A172 (cell line): Measurements from ENCODE around the gene RAB38. TPM values are rescaled to one million over a fixed set of nuclear protein-coding genes. Genes with fewer than 3 reads are reported as not detected.

Experiments used
- DNase-seq: peaks from one replicate; pipeline ENCODE4 v3.0.0-alpha.2; 2015; ENCODE audit warnings: low spot score
- total RNA-seq: library from RNA; depleted of rRNA; stranded (reverse); fragments of >200 nt; shearing (Covaris generic); gene quantifications from 2 replicates; pipeline ENCODE4 v1.2.3, GENCODE V29; 2014; rRNA removed

Gene RAB38
- not detected in 2 replicates for total RNA-seq

GRCh38 chr11:88174709-88175568 is at the start of gene RAB38:
Gene RAB38, minus strand, starts transcription at chr11:88175443. Its CDS starts 59 bp downstream, at chr11:88175384.
- no peak for DNase-seq

- DNase-seq = no peak
Observed at GRCh38 chr11:88213406-88213805, 38.2 kb upstream of the RAB38 start.

GRCh38 chr11:88212300-88212699 is 37.1 kb upstream of the RAB38 start:
- DNase-seq = no peak

GRCh38 chr11:88208745-88209144 is 33.5 kb upstream of the RAB38 start:
- no peak for DNase-seq

GRCh38 chr11:88206751-88207150 is 31.5 kb upstream of the RAB38 start:
- no peak for DNase-seq

GRCh38 chr11:88204353-88204752 is 29.1 kb upstream of the RAB38 start:
- no peak for DNase-seq

- DNase-seq = no peak
Observed at GRCh38 chr11:88203604-88204003, 28.4 kb upstream of the RAB38 start.

- no peak for DNase-seq
Observed at GRCh38 chr11:88202498-88202897, 27.3 kb upstream of the RAB38 start.

GRCh38 chr11:88196393-88196792 is 21.1 kb upstream of the RAB38 start:
- DNase-seq = no peak

- DNase-seq = no peak
Observed at GRCh38 chr11:88195908-88196307, 20.7 kb upstream of the RAB38 start.

GRCh38 chr11:88194990-88195389 is 19.7 kb upstream of the RAB38 start:
- no peak for DNase-seq

- no peak for DNase-seq
Observed at GRCh38 chr11:88193278-88193677, 18.0 kb upstream of the RAB38 start.

GRCh38 chr11:88188932-88189253 is 13.7 kb upstream of the RAB38 start:
- no peak for DNase-seq

- DNase-seq = no peak
Observed at GRCh38 chr11:88188251-88188931, 13.1 kb upstream of the RAB38 start.

- no peak for DNase-seq
Observed at GRCh38 chr11:88183233-88183632, 8.0 kb upstream of the RAB38 start.

GRCh38 chr11:88181776-88182175 is 6.5 kb upstream of the RAB38 start:
- DNase-seq = no peak

GRCh38 chr11:88179971-88180629 is 4.9 kb upstream of the RAB38 start:
- DNase-seq = no peak

- DNase-seq = peak; percentile 24
Observed at GRCh38 chr11:88179141-88179540, 3.9 kb upstream of the RAB38 start.

GRCh38 chr11:88178191-88178590 is 2.9 kb upstream of the RAB38 start:
- no peak for DNase-seq

- DNase-seq = no peak
Observed at GRCh38 chr11:88175569-88176075, 379 bp upstream of the RAB38 start.

GRCh38 chr11:88173956-88174355 is 1.3 kb downstream of the RAB38 start:
- no peak for DNase-seq

- DNase-seq = no peak
Observed at GRCh38 chr11:88171982-88172381, 3.3 kb downstream of the RAB38 start.

- no peak for DNase-seq
Observed at GRCh38 chr11:88170673-88171072, 4.6 kb downstream of the RAB38 start.
